K562 (cell line): ENCODE results near the gene C2orf42. TPM values are rescaled to one million over a fixed set of nuclear protein-coding genes. Genes with fewer than 3 reads are reported as not detected.

Experiments used
- MGA ChIP-seq: fragments of 450-650 bp; IDR thresholded peaks from 2 replicates; pipeline ENCODE4 v1.6.1; 2016; ENCODE audit warnings: mild to moderate bottlenecking, moderate library complexity
- polyA plus RNA-seq, 8 experiments: library from polyadenylated mRNA; depleted of rRNA in 4 of 8; stranded (reverse) in 5 of 8; unstranded in 3 of 8; fragments of >200 nt; fragmentation: Nextera tagmentation in 2 of 8; fragmentation: Illumina TruSeq in 1 of 8; extraction: Ambion mirVana in 2 of 8; extraction: Trizol in 1 of 8; gene quantifications; 2 replicates each; pipeline versions ENCODE4 v1.2.1 to v1.2.3, GENCODE V29; 2011 to 2014; ENCODE audit warnings: inconsistent platforms in 1 of 8, missing spikeins in 1 of 8
- total RNA-seq, 7 experiments: library from RNA; depleted of rRNA in 6 of 7; stranded (reverse); fragments of >200 nt in 6 of 7; fragmentation: Illumina TruSeq in 2 of 7; extraction: Trizol in 2 of 7; gene quantifications; 2 replicates each; pipeline versions ENCODE4 v1.2.1 to v1.2.3, GENCODE V29; 2011 to 2021; ENCODE audit warnings: low replicate concordance in 1 of 7
- TF ChIP-seq, protein P1 (sequence below): fragments of 450-650 bp; IDR thresholded peaks from 2 replicates; pipeline ENCODE4 v1.6.1; 2017; ENCODE audit warnings: antibody characterized with exemption, mild to moderate bottlenecking

C2orf42 gene
- total and polyA plus RNA-seq, 9 of the 15 experiments (the other 6 are each of a cell fraction or from before 2014, with no cell fraction given), result 4.6 to 10.9 (median 7.5) TPM

GRCh38 chr2:70128005-70128404, 62.8 kb downstream of the C2orf42 start (continued):
- 0 out of 2 replicates have a peak, but pooled peaks have one; percentile 12 for TF ChIP-seq MGA
- TF ChIP-seq, protein P1, sequence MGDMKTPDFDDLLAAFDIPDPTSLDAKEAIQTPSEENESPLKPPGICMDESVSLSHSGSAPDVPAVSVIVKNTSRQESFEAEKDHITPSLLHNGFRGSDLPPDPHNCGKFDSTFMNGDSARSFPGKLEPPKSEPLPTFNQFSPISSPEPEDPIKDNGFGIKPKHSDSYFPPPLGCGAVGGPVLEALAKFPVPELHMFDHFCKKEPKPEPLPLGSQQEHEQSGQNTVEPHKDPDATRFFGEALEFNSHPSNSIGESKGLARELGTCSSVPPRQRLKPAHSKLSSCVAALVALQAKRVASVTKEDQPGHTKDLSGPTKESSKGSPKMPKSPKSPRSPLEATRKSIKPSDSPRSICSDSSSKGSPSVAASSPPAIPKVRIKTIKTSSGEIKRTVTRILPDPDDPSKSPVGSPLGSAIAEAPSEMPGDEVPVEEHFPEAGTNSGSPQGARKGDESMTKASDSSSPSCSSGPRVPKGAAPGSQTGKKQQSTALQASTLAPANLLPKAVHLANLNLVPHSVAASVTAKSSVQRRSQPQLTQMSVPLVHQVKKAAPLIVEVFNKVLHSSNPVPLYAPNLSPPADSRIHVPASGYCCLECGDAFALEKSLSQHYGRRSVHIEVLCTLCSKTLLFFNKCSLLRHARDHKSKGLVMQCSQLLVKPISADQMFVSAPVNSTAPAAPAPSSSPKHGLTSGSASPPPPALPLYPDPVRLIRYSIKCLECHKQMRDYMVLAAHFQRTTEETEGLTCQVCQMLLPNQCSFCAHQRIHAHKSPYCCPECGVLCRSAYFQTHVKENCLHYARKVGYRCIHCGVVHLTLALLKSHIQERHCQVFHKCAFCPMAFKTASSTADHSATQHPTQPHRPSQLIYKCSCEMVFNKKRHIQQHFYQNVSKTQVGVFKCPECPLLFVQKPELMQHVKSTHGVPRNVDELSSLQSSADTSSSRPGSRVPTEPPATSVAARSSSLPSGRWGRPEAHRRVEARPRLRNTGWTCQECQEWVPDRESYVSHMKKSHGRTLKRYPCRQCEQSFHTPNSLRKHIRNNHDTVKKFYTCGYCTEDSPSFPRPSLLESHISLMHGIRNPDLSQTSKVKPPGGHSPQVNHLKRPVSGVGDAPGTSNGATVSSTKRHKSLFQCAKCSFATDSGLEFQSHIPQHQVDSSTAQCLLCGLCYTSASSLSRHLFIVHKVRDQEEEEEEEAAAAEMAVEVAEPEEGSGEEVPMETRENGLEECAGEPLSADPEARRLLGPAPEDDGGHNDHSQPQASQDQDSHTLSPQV, result peak; percentile 52
